ENCODE data around the gene ZNF646.

The ZNF646 gene

GRCh38 chr16:31108035-31108793, 34.0 kb downstream of the ZNF646 start, which contains the start of gene BCKDK:
Gene BCKDK, plus strand, starts transcription at chr16:31108386. Its CDS starts 838 bp downstream, at chr16:31109224.
- DNase-seq = peak in 12 of 14 donors; percentile 11 to 77 (median 38)

DNA sequence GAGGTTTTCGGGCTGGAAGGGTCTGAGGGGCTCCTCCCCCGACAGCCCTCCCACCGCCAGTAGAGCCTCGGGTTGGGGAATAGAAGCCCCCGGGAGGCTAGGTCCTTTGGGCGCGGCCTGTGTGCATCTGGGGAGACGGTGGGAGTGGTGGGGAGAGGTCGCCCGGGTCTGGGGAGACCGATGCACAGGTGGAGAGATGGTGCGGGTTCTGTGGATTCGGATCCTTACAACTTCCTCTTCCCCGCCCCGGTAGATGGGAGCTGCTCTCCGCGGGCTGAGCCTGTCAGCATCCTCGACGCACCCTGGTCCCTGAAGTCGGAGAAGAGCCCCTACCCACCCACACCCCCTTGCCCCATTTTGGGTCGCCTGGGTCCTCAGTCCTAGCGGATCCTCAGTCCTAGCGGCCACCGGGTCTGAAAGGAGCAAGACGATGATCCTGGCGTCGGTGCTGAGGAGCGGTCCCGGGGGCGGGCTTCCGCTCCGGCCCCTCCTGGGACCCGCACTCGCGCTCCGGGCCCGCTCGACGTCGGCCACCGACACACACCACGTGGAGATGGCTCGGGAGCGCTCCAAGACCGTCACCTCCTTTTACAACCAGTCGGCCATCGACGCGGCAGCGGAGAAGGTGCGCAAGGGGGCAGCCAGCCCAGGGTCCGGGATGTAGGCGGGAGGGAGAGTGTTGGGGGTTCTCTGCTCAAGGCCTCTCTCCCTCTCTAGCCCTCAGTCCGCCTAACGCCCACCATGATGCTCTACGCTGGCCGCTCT, 34.8 kb downstream of the ZNF646 start:
- no peak for DNase-seq

DNA sequence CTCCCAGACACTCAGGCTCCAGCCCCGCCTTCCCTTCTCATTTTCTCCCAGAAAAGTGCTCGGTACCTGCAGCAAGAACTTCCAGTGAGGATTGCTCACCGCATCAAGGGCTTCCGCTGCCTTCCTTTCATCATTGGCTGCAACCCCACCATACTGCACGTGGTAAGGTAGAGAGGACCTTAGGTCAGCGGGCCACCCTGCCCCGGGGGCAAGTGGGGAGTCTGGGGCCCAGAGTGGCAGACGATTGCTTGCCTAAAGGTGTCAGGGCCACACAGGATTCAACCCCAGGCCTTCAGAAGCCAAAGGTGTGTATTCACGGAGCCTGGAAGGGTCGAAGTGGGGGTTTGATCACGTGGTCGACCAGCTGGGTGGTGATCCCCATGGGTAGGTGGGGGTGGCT, 35.4 kb downstream of the ZNF646 start:
- DNase-seq = no peak

DNA sequence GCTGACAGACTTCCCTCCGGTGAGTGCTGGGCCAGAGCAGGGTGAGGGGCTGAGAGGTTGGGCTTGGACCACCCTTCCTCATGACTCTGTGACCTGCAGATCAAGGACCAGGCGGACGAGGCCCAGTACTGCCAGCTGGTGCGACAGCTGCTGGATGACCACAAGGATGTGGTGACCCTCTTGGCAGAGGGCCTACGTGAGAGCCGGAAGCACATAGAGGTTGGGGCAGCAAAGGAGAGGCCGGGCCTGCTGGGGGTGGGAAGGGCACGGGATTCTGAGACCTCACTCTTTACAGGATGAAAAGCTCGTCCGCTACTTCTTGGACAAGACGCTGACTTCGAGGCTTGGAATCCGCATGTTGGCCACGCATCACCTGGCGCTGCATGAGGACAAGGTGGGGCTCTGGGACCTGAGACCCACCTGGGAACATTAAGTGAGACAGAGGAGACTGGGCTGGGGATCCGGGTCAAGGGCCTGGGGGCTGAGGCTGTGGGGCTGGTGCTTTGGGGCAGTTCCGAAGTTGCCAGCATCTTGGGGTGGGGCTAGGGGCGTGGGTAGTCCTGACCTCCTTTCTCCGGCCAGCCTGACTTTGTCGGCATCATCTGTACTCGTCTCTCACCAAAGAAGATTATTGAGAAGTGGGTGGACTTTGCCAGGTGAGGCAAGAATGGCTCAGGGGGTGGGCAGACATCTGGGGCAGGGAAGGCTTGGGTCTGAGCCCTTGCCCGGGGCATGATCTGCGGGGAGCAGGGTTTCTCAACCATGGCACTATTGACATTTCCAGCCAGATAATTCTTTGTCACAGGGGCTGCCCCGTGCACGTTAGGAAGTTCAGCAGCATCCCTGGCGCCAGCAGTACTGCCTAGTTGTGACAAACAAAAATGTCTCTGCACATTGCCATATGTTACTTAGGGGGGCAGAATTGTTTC, 36.1 kb downstream of the ZNF646 start:
- no peak for DNase-seq

GRCh38 chr16:31111881-31112466, 37.8 kb downstream of the ZNF646 start:
- no peak for DNase-seq

GRCh38 chr16:31112711-31113110, 38.5 kb downstream of the ZNF646 start:
- DNase-seq = no peak

- DNase-seq = peak in 1 of 14 donors; percentile 17
Observed at GRCh38 chr16:31113121-31114120, 39.2 kb downstream of the ZNF646 start.

DNA sequence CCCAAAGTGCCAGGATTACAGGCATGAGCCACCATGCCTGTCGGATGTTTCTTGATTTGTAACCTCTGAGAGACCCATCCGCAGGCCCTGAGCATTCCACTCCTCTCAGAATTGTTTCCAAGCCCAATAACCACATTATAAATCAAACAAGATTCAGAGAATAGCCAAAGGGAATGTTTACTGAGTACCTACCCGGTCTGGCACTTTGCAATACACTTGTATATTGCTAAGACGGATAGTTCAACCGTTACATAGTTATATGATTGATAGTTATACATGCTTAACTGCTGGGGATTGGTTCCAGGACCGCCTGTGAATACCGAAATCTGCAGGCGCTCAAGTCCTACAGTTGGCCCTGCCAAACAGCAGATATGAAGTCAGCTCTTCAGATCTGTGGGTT, 40.2 kb downstream of the ZNF646 start:
- DNase-seq = no peak

DNA sequence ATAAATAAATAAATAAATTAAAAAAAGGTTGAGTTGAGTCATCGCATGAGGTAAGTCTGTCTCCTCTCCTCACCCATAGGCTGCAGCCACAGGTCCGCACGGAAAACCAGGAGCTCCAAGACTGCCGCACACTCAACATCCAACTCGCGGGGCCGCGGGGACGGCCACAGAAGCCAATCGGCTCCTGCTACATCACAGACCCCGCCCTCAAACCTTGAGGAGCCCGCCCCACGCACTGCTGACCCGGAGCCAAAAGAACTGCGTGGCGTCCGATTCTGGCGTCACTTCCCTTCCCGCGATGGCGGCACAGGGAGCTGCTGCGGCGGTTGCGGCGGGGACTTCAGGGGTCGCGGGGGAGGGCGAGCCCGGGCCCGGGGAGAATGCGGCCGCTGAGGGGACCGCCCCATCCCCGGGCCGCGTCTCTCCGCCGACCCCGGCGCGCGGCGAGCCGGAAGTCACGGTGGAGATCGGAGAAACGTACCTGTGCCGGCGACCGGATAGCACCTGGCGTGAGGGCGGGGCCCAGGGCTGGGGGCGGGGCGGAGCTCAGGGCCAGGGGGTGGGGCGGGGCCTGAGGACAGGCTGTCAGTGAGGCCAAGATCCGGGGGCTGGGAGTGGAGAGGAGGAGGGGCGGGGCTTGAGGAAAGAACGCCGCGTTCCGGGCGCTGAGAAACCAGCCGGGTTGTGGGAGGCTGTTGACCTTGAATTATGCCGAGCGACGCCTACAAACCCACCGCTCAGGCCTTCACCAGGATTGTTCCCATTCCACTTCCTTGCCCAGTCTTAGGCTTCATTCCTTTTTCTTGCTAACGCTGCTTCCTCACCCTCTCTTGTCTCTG, 43.4 kb downstream of the ZNF646 start, which contains the start of gene KAT8:
Gene KAT8 (plus strand): TSS at position 281 of the 839 bp plus-strand sequence. CDS start 18 bp downstream, at position 299.
- DNase-seq = peak; percentile 77 to 99 (median 94)

GRCh38 chr16:31118223-31119155, 44.3 kb downstream of the ZNF646 start:
- peak in 1 of 14 donors; percentile 10 for DNase-seq

GRCh38 chr16:31120129-31120528, 45.9 kb downstream of the ZNF646 start:
- DNase-seq = no peak

DNA sequence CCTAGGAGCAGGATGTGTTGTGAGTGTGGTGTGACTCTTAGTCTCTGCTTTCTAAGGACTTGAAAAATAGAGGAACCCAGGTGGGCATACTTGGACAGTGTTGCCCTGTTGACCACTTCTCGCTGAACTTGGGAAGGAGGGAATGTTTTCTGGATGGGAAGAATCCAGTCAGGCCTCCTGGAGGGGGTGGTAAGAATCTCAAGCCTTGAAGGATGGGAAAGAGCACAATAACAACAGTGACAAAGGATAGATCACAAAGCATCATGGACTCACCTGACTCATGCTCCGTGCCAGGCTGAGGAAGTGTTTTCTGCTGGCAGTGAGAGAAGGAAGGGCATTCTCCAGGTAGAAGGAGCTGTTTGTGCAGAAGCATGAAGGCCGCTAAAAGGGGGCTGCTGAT, 51.6 kb downstream of the ZNF646 start:
- no peak for DNase-seq

DNA sequence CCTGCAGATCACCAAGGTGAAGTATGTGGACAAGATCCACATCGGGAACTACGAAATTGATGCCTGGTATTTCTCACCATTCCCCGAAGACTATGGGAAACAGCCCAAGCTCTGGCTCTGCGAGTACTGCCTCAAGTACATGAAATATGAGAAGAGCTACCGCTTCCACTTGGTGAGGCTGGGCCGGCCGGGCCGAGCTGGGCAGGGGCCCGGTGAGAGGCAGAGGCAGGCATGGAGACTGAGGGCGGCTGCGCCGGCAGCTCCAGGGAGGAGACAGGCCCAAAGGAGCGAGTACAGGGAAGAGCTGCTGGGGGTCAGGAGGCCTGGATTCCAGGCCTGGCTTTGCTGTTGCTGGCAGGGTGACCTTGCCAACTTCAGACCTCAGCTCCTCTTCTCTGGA, 53.0 kb downstream of the ZNF646 start:
- DNase-seq = no peak

DNA sequence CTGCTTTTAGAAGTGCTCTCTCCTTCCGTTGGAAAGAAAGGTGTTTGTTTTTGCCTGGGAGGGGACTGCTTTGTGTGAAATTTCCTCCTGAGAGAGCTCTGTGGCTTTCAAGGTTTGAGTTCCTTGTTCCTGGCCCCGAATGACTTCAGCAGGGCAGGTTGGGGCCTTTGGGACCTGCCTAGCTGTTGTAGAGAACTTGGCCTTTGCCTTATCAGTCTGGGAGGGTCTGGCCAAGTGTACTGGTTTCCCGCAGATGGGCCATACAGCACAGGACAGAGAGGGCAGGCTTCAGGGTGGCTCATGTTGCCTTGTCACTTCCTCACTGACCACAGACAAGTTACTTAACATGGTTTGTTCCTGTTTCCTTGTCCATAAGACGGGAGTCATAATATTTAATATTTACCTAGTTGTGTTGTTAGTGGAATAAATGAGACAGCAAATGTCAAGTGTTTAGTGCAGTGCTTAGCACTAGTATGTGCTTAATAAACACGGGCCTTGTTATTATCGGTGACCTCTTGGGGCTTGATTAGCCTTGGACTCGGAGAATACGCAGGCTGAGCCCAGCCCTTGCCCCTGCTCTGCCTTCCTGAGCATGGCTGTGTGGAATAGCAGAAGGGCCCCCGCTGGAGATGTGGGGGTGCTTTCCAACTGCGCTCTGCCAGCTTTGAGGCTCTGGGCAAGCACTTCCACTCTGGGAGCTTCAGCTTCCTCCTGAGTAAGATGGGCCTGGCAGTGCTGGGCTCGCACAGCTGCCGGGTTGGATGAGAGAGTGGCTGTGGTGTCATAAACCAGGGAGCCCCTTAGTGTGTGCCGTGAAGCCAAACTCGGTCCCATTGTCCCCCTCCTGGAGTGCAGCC, 54.7 kb downstream of the ZNF646 start:
- peak in 9 of 14 donors; percentile 10 to 79 (median 25) for DNase-seq

GRCh38 chr16:31129568-31130335, 55.5 kb downstream of the ZNF646 start:
- DNase-seq = peak in 7 of 14 donors; percentile 22 to 79 (median 42)

GRCh38 chr16:31130336-31130891, 56.2 kb downstream of the ZNF646 start:
- DNase-seq = no peak

Measured in C1 segment of cervical spinal cord (tissue), 14 donors.